GM12878 (cell line): ENCODE results near the gene NOVA2. TPM values are rescaled to one million over a fixed set of nuclear protein-coding genes. Genes with fewer than 3 reads are reported as not detected.

Source experiments
- microRNA counts: library from miRNA; unstranded; fragments of <30 nt; microRNA quantifications from one replicate; lab custom pipeline; 2016
- microRNA-seq: library from miRNA; unstranded; fragments of <30 nt; microRNA quantifications from one replicate; pipeline ENCODE4, GENCODE V29; 2018
- polyA plus RNA-seq, 11 experiments: library from polyadenylated mRNA; depleted of rRNA in 4 of 11; unstranded in 6 of 11; stranded (reverse) in 5 of 11; fragments of >200 nt; fragmentation: Nextera tagmentation in 4 of 11; fragmentation: Illumina TruSeq in 1 of 11; extraction: Ambion mirVana in 4 of 11; extraction: Trizol in 1 of 11; gene quantifications; 1 replicate in 1 of 11; 2 replicates in 10 of 11; pipeline versions ENCODE4 v1.2.1 to v1.2.3, GENCODE V29; 2011 to 2016; ENCODE audit warnings: inconsistent platforms in 2 of 11, missing spikeins in 2 of 11, low read depth in 1 of 11
- small RNA-seq: library from RNA; depleted of rRNA; stranded (forward); fragments of <200 nt; gene quantifications from one replicate; pipeline ENCODE3, GENCODE V24; 2014
- total RNA-seq, 4 experiments: library from RNA; depleted of rRNA in 3 of 4; stranded (reverse); fragments of >200 nt in 3 of 4; fragmentation: Illumina TruSeq in 1 of 4; extraction: Trizol in 1 of 4; gene quantifications; 2 replicates each; pipeline versions ENCODE4 v1.2.1 to v1.2.3, GENCODE V29; 2013 to 2021

The NOVA2 gene
- total and polyA plus RNA-seq, 10 of the 15 experiments (the other 5 are each of a cell fraction or from before 2014, with no cell fraction given): under 0.01 to 0.44 (median 0.03) TPM; not detected in 4

MicroRNAs within 50 kb of the gene (microRNA counts, 767-probe panel; counts per million panel counts)
- microRNA hsa-miR-769-3p (lab: Ali Mortazavi, UCI) (1,512 counts per million, percentile 58 among the panel's probes with 10 or more counts), microRNA hsa-miR-769-5p (lab: Ali Mortazavi, UCI) (1,244 counts per million, percentile 41 among the panel's probes with 10 or more counts)

Small RNAs within 50 kb of the gene (microRNA-seq; reads per million reads assigned to microRNA genes)
- 254 reads per million, percentile 81 among the genes with 10 or more reads in this experiment for gene MIR769

Small RNAs within 50 kb of the gene (small RNA-seq; reads per million reads assigned to genes)
- 1,013 reads per million, percentile 100 among the genes with 10 or more reads in this experiment for gene MIR769

Other genes with a start within 250 kb of the NOVA2 start
Only the 7 nearest of the 16 such genes appear.
- 0.11 TPM in 2 replicates for gene FOXA3, start 109.5 kb downstream of the NOVA2 start, total RNA-seq (2014; rRNA removed)
- gene FOXA3, start 109.5 kb downstream of the NOVA2 start, total RNA-seq (2014; rRNA removed; fragmentation: Illumina TruSeq; extraction: Trizol): 0.09 TPM in 1 of 2 replicates, not detected in the other
- gene FOXA3, start 109.5 kb downstream of the NOVA2 start, total RNA-seq (2021): 0.31 TPM in 1 of 2 replicates, not detected in the other
- gene FOXA3, start 109.5 kb downstream of the NOVA2 start, polyA plus RNA-seq (2011; rRNA removed): 0.65 and 0.83 TPM in 2 replicates
- gene FOXA3, start 109.5 kb downstream of the NOVA2 start, polyA plus RNA-seq (2014; fragmentation: Illumina TruSeq; extraction: Trizol): not detected in 2 replicates
- gene FOXA3, start 109.5 kb downstream of the NOVA2 start, polyA plus RNA-seq (2014; fragmentation: Nextera tagmentation; extraction: Ambion mirVana): under 1 TPM in 1 of 2 experiments, not detected in 1; 0.04 TPM
- 0.05 TPM in 2 replicates for gene FOXA3, start 109.5 kb downstream of the NOVA2 start, polyA plus RNA-seq (2014; rRNA removed)
- not detected for gene FOXA3, start 109.5 kb downstream of the NOVA2 start, polyA plus RNA-seq (2016; fragmentation: Nextera tagmentation; extraction: Ambion mirVana)
- 15.4 and 19.9 TPM in 2 replicates for gene IRF2BP1, start 87.7 kb downstream of the NOVA2 start, total RNA-seq (2014; rRNA removed)
- gene IRF2BP1, start 87.7 kb downstream of the NOVA2 start, total RNA-seq (2014; rRNA removed; fragmentation: Illumina TruSeq; extraction: Trizol): 2.1 and 3.0 TPM in 2 replicates
- 23.1 and 24.4 TPM in 2 replicates for gene IRF2BP1, start 87.7 kb downstream of the NOVA2 start, total RNA-seq (2021)
- gene IRF2BP1, start 87.7 kb downstream of the NOVA2 start, polyA plus RNA-seq (2011; rRNA removed): 0.76 and 1.9 TPM in 2 replicates
- gene IRF2BP1, start 87.7 kb downstream of the NOVA2 start, polyA plus RNA-seq (2014; fragmentation: Illumina TruSeq; extraction: Trizol): 0.30 and 2.0 TPM in 2 replicates
- gene IRF2BP1, start 87.7 kb downstream of the NOVA2 start, polyA plus RNA-seq (2014; fragmentation: Nextera tagmentation; extraction: Ambion mirVana): under 1 TPM; 0.31 to 0.69 TPM
- 12.5 and 14.5 TPM in 2 replicates for gene IRF2BP1, start 87.7 kb downstream of the NOVA2 start, polyA plus RNA-seq (2014; rRNA removed)
- 1 to 10 TPM; 5.8 to 7.9 TPM for gene IRF2BP1, start 87.7 kb downstream of the NOVA2 start, polyA plus RNA-seq (2016; fragmentation: Nextera tagmentation; extraction: Ambion mirVana)
- gene MYPOP, start 71.3 kb downstream of the NOVA2 start, total RNA-seq (2014; rRNA removed): 1.7 and 2.1 TPM in 2 replicates
- gene MYPOP, start 71.3 kb downstream of the NOVA2 start, total RNA-seq (2014; rRNA removed; fragmentation: Illumina TruSeq; extraction: Trizol): 1.1 and 1.2 TPM in 2 replicates
- gene MYPOP, start 71.3 kb downstream of the NOVA2 start, total RNA-seq (2021): 9.4 TPM in 2 replicates
- 0.52 and 1.1 TPM in 2 replicates for gene MYPOP, start 71.3 kb downstream of the NOVA2 start, polyA plus RNA-seq (2011; rRNA removed)
- gene MYPOP, start 71.3 kb downstream of the NOVA2 start, polyA plus RNA-seq (2014; fragmentation: Illumina TruSeq; extraction: Trizol): 0.92 and 2.3 TPM in 2 replicates
- gene MYPOP, start 71.3 kb downstream of the NOVA2 start, polyA plus RNA-seq (2014; fragmentation: Nextera tagmentation; extraction: Ambion mirVana): 1 to 10 TPM in 1 of 2 experiments, under 1 TPM in 1; 0.47 to 1.7 TPM
- gene MYPOP, start 71.3 kb downstream of the NOVA2 start, polyA plus RNA-seq (2014; rRNA removed): 4.6 and 5.8 TPM in 2 replicates
- 1 to 10 TPM in 1 of 2 experiments, under 1 TPM in 1; 0.70 to 1.1 TPM for gene MYPOP, start 71.3 kb downstream of the NOVA2 start, polyA plus RNA-seq (2016; fragmentation: Nextera tagmentation; extraction: Ambion mirVana)
- not detected in 2 replicates for gene NANOS2, start 59.1 kb downstream of the NOVA2 start, total RNA-seq (2014; rRNA removed)
- gene NANOS2, start 59.1 kb downstream of the NOVA2 start, total RNA-seq (2014; rRNA removed; fragmentation: Illumina TruSeq; extraction: Trizol): not detected in 2 replicates
- gene NANOS2, start 59.1 kb downstream of the NOVA2 start, total RNA-seq (2021): not detected in 2 replicates
- not detected in 2 replicates for gene NANOS2, start 59.1 kb downstream of the NOVA2 start, polyA plus RNA-seq (2011; rRNA removed)
- gene NANOS2, start 59.1 kb downstream of the NOVA2 start, polyA plus RNA-seq (2014; fragmentation: Illumina TruSeq; extraction: Trizol): not detected in 2 replicates
- gene NANOS2, start 59.1 kb downstream of the NOVA2 start, polyA plus RNA-seq (2014; fragmentation: Nextera tagmentation; extraction: Ambion mirVana): not detected
- 0.04 TPM in 1 of 2 replicates, not detected in the other for gene NANOS2, start 59.1 kb downstream of the NOVA2 start, polyA plus RNA-seq (2014; rRNA removed)
- not detected for gene NANOS2, start 59.1 kb downstream of the NOVA2 start, polyA plus RNA-seq (2016; fragmentation: Nextera tagmentation; extraction: Ambion mirVana)
- gene CCDC61, start 21.6 kb upstream of the NOVA2 start, total RNA-seq (2014; rRNA removed): 15.7 and 16.3 TPM in 2 replicates
- gene CCDC61, start 21.6 kb upstream of the NOVA2 start, total RNA-seq (2014; rRNA removed; fragmentation: Illumina TruSeq; extraction: Trizol): 7.5 and 8.3 TPM in 2 replicates
- gene CCDC61, start 21.6 kb upstream of the NOVA2 start, total RNA-seq (2021): 27.1 and 27.3 TPM in 2 replicates
- 5.4 and 11.5 TPM in 2 replicates for gene CCDC61, start 21.6 kb upstream of the NOVA2 start, polyA plus RNA-seq (2011; rRNA removed)
- gene CCDC61, start 21.6 kb upstream of the NOVA2 start, polyA plus RNA-seq (2014; fragmentation: Illumina TruSeq; extraction: Trizol): 1.1 and 8.3 TPM in 2 replicates
- under 1 TPM; 0.27 to 0.95 TPM for gene CCDC61, start 21.6 kb upstream of the NOVA2 start, polyA plus RNA-seq (2014; fragmentation: Nextera tagmentation; extraction: Ambion mirVana)
- 21.5 and 22.9 TPM in 2 replicates for gene CCDC61, start 21.6 kb upstream of the NOVA2 start, polyA plus RNA-seq (2014; rRNA removed)
- 1 to 10 TPM; 1.7 to 9.1 TPM for gene CCDC61, start 21.6 kb upstream of the NOVA2 start, polyA plus RNA-seq (2016; fragmentation: Nextera tagmentation; extraction: Ambion mirVana)
- gene PGLYRP1, start 49.2 kb upstream of the NOVA2 start, total RNA-seq (2014; rRNA removed): not detected in 2 replicates
- gene PGLYRP1, start 49.2 kb upstream of the NOVA2 start, total RNA-seq (2014; rRNA removed; fragmentation: Illumina TruSeq; extraction: Trizol): not detected in 2 replicates
- gene PGLYRP1, start 49.2 kb upstream of the NOVA2 start, total RNA-seq (2021): not detected in 2 replicates
- not detected in 2 replicates for gene PGLYRP1, start 49.2 kb upstream of the NOVA2 start, polyA plus RNA-seq (2011; rRNA removed)
- not detected in 2 replicates for gene PGLYRP1, start 49.2 kb upstream of the NOVA2 start, polyA plus RNA-seq (2014; fragmentation: Illumina TruSeq; extraction: Trizol)
- gene PGLYRP1, start 49.2 kb upstream of the NOVA2 start, polyA plus RNA-seq (2014; fragmentation: Nextera tagmentation; extraction: Ambion mirVana): not detected
- gene PGLYRP1, start 49.2 kb upstream of the NOVA2 start, polyA plus RNA-seq (2014; rRNA removed): not detected in 2 replicates
- under 1 TPM in 1 of 2 experiments, not detected in 1; 0.30 TPM for gene PGLYRP1, start 49.2 kb upstream of the NOVA2 start, polyA plus RNA-seq (2016; fragmentation: Nextera tagmentation; extraction: Ambion mirVana)
- gene IGFL4, start 67.1 kb upstream of the NOVA2 start, total RNA-seq (2014; rRNA removed): not detected in 2 replicates
- not detected in 2 replicates for gene IGFL4, start 67.1 kb upstream of the NOVA2 start, total RNA-seq (2014; rRNA removed; fragmentation: Illumina TruSeq; extraction: Trizol)
- gene IGFL4, start 67.1 kb upstream of the NOVA2 start, total RNA-seq (2021): not detected in 2 replicates
- not detected in 2 replicates for gene IGFL4, start 67.1 kb upstream of the NOVA2 start, polyA plus RNA-seq (2011; rRNA removed)
- gene IGFL4, start 67.1 kb upstream of the NOVA2 start, polyA plus RNA-seq (2014; fragmentation: Illumina TruSeq; extraction: Trizol): not detected in 2 replicates
- gene IGFL4, start 67.1 kb upstream of the NOVA2 start, polyA plus RNA-seq (2014; fragmentation: Nextera tagmentation; extraction: Ambion mirVana): not detected
- gene IGFL4, start 67.1 kb upstream of the NOVA2 start, polyA plus RNA-seq (2014; rRNA removed): not detected in 2 replicates
- not detected for gene IGFL4, start 67.1 kb upstream of the NOVA2 start, polyA plus RNA-seq (2016; fragmentation: Nextera tagmentation; extraction: Ambion mirVana)